ENCODE results near the gene RREB1.
"Not testable (repeated sequence)": the region's sequence is repeated elsewhere in the genome, so short reads cannot be mapped to it uniquely, and the experiment has no call there.

The RREB1 gene

GRCh38 chr6:7261032-7261841, 153.5 kb downstream of the RREB1 start:
- TF ChIP-seq, protein P1, sequence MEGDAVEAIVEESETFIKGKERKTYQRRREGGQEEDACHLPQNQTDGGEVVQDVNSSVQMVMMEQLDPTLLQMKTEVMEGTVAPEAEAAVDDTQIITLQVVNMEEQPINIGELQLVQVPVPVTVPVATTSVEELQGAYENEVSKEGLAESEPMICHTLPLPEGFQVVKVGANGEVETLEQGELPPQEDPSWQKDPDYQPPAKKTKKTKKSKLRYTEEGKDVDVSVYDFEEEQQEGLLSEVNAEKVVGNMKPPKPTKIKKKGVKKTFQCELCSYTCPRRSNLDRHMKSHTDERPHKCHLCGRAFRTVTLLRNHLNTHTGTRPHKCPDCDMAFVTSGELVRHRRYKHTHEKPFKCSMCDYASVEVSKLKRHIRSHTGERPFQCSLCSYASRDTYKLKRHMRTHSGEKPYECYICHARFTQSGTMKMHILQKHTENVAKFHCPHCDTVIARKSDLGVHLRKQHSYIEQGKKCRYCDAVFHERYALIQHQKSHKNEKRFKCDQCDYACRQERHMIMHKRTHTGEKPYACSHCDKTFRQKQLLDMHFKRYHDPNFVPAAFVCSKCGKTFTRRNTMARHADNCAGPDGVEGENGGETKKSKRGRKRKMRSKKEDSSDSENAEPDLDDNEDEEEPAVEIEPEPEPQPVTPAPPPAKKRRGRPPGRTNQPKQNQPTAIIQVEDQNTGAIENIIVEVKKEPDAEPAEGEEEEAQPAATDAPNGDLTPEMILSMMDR (IDR thresholded peaks at IDR 0.05; ENCODE audit: control insufficient read depth, extremely low read depth, insufficient read depth), result no peak; the same call in 1 of the 2 replicates
- peak overlapping the region; percentile 89 for H3K4me3 ChIP-seq (ENCODE audit: low read depth, low read length)
- DNase-seq (ENCODE audit: low read depth), result peak; percentile 81

DNA sequence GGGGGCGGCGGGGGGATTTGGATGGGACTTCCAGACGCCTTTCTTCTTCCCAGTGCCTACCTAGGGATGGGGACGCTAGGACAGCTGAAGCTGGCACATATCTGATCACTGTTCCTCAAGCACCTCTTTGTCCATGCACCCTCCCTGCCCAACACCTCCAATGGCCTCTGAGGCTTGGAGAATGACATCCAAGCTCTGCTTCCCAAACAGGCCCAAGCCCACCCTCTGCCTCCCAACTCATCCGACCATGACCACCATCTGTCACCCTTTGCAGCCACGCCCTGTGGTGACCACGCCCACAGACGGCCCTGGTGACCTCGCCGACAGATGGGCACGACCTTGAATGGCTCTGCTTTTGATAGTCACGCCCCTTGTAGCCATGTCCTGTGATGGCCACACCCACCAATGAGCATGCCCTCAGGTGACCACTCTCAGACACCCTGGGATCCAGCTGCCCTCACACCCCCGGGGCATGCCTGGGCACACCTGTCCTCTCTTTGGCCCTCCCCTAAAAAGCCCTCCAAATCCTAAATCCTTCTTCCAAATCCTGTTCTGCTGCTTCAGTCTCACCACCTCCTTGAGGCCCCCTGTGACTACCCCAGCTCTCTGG, 154.2 kb downstream of the RREB1 start:
- TF ChIP-seq, protein P1 (IDR thresholded peaks at IDR 0.05; ENCODE audit: control insufficient read depth, extremely low read depth, insufficient read depth), result no peak
- no peak for DNase-seq (ENCODE audit: low read depth)
- H3K4me3 ChIP-seq (ENCODE audit: low read depth, low read length), result peak overlapping the region; percentile 89

- TF ChIP-seq, protein P1 (IDR thresholded peaks at IDR 0.05; ENCODE audit: control insufficient read depth, extremely low read depth, insufficient read depth), result no peak
- no peak overlapping the region for H3K4me3 ChIP-seq (ENCODE audit: low read depth, low read length)
- no peak for DNase-seq (ENCODE audit: low read depth)
Observed at GRCh38 chr6:7262746-7263518, 155.2 kb downstream of the RREB1 start.

DNA sequence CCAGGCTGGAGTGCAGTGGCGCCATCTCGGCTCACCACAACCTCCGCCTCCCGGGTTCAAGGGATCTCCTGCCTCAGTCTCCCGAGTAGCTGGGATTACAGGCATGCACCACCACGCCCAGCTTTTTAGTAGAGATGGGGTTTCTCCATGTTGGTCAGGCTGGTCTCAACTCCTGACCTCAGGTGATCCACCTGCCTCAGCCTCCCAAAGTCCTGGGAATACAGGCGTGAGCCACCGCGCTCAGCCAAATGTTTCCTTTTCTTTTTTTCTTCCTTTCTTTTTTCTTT, 155.7 kb downstream of the RREB1 start:
- H3K4me3 ChIP-seq (ENCODE audit: low read depth, low read length); DNase-seq (ENCODE audit: low read depth): not testable (repeated sequence)

DNA sequence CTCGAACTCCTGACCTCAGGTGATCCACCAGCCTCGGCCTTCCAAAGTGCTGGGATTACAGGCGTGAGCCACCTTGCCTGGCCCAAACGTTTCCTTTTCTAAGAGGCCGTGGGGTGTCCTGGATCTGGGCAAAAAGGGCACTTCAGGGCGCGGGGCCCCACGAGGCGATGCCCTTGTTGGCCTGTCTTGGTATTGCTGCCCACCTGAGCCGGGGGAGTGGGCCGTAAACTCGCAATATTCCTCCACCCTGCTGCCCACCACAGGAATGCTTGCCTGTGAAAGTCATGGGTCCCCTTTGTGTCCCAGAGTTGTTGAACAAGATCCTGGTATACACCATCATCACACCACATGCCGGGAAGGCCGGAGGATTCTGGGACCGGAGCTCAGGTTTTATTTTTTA, 156.3 kb downstream of the RREB1 start:
- DNase-seq (ENCODE audit: low read depth), result no peak
- TF ChIP-seq, protein P1 (IDR thresholded peaks at IDR 0.05; ENCODE audit: control insufficient read depth, extremely low read depth, insufficient read depth), result no peak
- no peak overlapping the region for H3K4me3 ChIP-seq (ENCODE audit: low read depth, low read length)

DNA sequence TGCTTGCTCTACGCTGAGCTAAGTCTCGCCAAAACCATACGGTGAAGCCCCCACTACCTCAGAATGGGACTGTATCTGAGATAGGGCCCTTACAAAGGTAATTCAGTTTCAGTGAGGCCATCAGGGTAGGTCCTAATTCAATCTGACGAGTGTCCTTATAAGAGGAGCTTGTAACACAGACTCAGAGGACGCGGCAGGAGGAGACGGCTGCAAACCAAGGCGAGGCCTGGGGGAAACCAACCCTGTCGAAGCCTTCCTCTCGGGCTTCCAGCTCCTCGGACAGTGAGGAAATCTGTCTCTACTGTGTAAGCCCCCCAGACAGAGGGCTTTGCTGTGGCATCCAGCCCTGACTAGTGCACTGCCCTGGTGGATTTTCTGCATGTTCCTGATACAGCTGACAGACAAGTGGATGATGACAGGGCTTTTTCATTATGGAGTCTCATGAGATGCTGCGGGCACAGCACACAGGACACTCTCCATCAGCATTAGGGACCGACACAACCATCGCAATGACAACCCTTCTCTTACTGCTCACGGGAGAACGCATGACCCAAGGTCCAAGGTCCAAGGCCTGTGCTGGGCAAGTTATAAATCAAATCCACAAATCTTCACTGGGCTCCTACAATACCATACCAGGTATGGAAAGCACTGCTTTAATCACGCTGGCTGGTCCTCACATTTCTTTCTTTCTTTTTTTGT, 157.1 kb downstream of the RREB1 start:
- DNase-seq (ENCODE audit: low read depth), result no peak
- no peak overlapping the region for H3K4me3 ChIP-seq (ENCODE audit: low read depth, low read length)
- TF ChIP-seq, protein P1 (IDR thresholded peaks at IDR 0.05; ENCODE audit: control insufficient read depth, extremely low read depth, insufficient read depth), result no peak

DNA sequence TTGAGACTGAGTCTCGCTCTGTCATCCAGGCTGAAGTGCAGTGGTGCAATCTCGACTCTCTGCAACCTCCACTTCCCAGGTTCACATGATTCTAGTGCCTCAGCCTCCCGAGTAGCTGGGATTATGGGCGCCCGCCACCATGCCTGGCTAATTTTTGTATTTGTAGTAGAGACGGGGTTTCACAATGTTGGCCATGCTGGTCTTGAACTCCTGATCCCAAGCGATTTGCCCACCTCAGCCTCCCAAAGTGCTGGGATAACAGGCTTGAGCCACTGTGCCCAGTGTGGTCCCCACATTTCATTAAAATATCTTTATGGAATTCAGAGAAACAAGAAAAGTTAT, 157.6 kb downstream of the RREB1 start:
- not testable (repeated sequence) for H3K4me3 ChIP-seq (ENCODE audit: low read depth, low read length)

More for the DNA sequence above, 157.6 kb downstream of the RREB1 start:
- not testable (repeated sequence) for DNase-seq (ENCODE audit: low read depth)
